Esophagus squamous epithelium (tissue), 5 donors: ENCODE data around the gene FADS3. TPM values are rescaled to one million over a fixed set of nuclear protein-coding genes. Genes with fewer than 3 reads are reported as not detected.
A peak's percentile ranks its signal among the peaks of the same experiment; 100 is the strongest.

Experiments
- DNase-seq: peaks from one replicate; lab custom pipeline; 2025; lab: John Stamatoyannopoulos, UW
- H3K27ac ChIP-seq, 4 donors: fragments of 200-600 bp; sonication (generic); one replicate each; pipeline ENCODE4 v1.5.1; 2016 to 2019; ENCODE audit warnings: mild to moderate bottlenecking in 1 of 4
- H3K27me3 ChIP-seq, 4 donors: fragments of 200-600 bp; sonication (generic); 1 replicate in 3 of 4; 2 replicates in 1 of 4; pipeline versions ENCODE4 v1.5.1 to v1.6.0; 2017 to 2021; ENCODE audit warnings: antibody characterized with exemption in 1 of 4
- H3K36me3 ChIP-seq, 3 donors: fragments of 200-600 bp; sonication (generic); one replicate each; pipeline ENCODE4 v1.5.1; 2016 to 2019
- H3K4me1 ChIP-seq, 3 donors: fragments of 200-600 bp; sonication (generic); one replicate each; pipeline ENCODE4 v1.5.1; 2017 to 2019
- H3K4me3 ChIP-seq, 4 donors: fragments of 200-600 bp; sonication (generic); 1 replicate in 3 of 4; 2 replicates in 1 of 4; pipeline ENCODE4 v1.5.1; 2016 to 2019; ENCODE audit warnings: mild to moderate bottlenecking in 2 of 4, moderate library complexity in 1 of 4
- H3K9me3 ChIP-seq, 3 donors: fragments of 200-600 bp; sonication (generic); one replicate each; pipeline ENCODE4 v1.5.1; 2016 to 2019
- POLR2A ChIP-seq, 4 donors: fragments of 450-650 bp; IDR thresholded peaks; one replicate each; pipeline ENCODE4 v1.6.1; 2017; ENCODE audit warnings: antibody characterized with exemption in 4 of 4, mild to moderate bottlenecking in 4 of 4, moderate library complexity in 3 of 4
- WGBS, 2 donors: methylation state at CpG; one replicate each; pipeline ENCODE4 v1.1.5; 2018; 5-methylcytosine and 5-hydroxymethylcytosine counted together
- intact Hi-C: fragments of 100-400 bp; cut with DNase I; formaldehyde crosslinking; loops from one replicate; pipeline ENCODE4 v1.15.0; 2022
- small RNA-seq, 4 donors: library from RNA; depleted of rRNA; stranded (forward); fragments of <200 nt; gene quantifications; one replicate each; pipeline ENCODE3, GENCODE V24; 2016
- total RNA-seq, 4 donors: library from RNA; depleted of rRNA; stranded (reverse); fragments of >200 nt; gene quantifications; one replicate each; pipeline ENCODE4 v1.1.0, GENCODE V29; 2016
- TF ChIP-seq, protein P1 (sequence below), 6 experiments: fragments of 450-650 bp in 4 of 6; fragments of 200-600 bp in 2 of 6; sonication (generic) in 2 of 6; IDR thresholded peaks; one replicate each; pipeline ENCODE4 v1.5.1; 2016 to 2019; ENCODE audit warnings: antibody characterized with exemption in 6 of 6, mild to moderate bottlenecking in 4 of 6, moderate library complexity in 4 of 6
- donor health status: DM: yes; HTN: yes; CAD: no.

Gene FADS3
- total RNA-seq, 4 donors from 2014 or later = 6.1 to 16.0 (median 7.1) TPM

DNA sequence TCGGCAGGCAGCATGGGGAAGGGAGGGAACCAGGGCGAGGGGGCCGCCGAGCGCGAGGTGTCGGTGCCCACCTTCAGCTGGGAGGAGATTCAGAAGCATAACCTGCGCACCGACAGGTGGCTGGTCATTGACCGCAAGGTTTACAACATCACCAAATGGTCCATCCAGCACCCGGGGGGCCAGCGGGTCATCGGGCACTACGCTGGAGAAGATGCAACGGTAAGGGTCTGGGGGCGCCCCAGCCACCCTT is 63.0 kb downstream of the FADS3 start:
- Histone ChIP-seq H3K27ac (peak overlapping the region; percentile 52 to 85 (median 66)), H3K4me1 (peaks cover 13 to 52% (median 21%) of the 10 kb centered on the region in 3 donors), H3K36me3 (no peaks in the 10 kb centered on the region), H3K4me3 (peak overlapping the region; percentile 13 to 68 (median 52)), H3K9me3 (no peaks in the 10 kb centered on the region), H3K27me3 (peaks cover 0 to 39% (median 3%) of the 10 kb centered on the region in 4 donors)
- TF ChIP-seq POLR2A (IDR thresholded peaks at IDR 0.05) = no peak
- TF ChIP-seq, protein P1, sequence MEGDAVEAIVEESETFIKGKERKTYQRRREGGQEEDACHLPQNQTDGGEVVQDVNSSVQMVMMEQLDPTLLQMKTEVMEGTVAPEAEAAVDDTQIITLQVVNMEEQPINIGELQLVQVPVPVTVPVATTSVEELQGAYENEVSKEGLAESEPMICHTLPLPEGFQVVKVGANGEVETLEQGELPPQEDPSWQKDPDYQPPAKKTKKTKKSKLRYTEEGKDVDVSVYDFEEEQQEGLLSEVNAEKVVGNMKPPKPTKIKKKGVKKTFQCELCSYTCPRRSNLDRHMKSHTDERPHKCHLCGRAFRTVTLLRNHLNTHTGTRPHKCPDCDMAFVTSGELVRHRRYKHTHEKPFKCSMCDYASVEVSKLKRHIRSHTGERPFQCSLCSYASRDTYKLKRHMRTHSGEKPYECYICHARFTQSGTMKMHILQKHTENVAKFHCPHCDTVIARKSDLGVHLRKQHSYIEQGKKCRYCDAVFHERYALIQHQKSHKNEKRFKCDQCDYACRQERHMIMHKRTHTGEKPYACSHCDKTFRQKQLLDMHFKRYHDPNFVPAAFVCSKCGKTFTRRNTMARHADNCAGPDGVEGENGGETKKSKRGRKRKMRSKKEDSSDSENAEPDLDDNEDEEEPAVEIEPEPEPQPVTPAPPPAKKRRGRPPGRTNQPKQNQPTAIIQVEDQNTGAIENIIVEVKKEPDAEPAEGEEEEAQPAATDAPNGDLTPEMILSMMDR (IDR thresholded peaks at IDR 0.05) = no peak
- WGBS, 2 donors = 0 to 1% methylated on average over 1 to 13 of the region's 16 CpGs
- intact Hi-C loops = no loop called here
- no peak for DNase-seq

DNA sequence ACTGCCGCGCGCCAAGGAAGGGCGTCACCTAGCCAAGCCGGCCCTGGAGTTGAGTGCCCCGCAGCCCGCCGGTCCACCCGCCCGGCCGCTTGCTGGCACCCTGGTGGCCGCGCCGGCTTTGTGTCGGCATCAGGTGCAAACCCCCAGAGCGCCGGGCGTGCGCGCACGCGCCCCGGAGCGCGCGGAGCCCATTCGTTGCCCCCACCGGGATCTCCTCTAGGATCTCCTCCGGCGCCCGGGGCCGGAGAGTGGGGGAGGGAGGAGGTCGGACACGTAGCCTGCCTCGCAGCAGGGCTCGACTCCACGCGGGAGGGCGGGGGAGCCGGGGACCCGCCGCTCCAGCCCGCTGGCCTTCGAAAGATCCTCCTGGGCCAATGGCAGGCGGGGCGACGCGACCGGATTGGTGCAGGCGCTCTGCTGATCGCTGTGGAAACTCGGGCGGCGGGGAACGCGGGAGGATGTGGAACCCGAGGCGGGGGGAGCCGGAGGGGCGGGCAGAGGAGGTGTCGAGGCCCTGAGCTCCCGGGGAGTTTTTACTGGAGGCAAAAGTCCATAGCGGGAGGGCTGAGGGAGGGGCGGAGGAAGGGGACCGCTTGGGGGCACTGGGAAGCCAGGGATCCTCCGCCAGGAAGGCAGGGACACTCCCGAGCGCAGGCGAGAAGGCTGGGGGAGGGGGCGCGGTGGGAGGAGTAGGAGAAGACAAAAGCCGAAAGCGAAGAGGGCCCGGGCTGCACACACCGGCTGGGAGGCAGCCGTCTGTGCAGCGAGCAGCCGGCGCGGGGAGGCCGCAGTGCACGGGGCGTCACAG is 63.6 kb downstream of the FADS3 start, which contains the start of gene FADS2:
Gene FADS2 (plus strand): TSS at position 730 of the 808 bp plus-strand sequence. CDS start 91 bp downstream, outside the sequence.
- WGBS, 2 donors = 2 to 4% methylated on average over 28 to 37 of the region's 83 CpGs
- Histone ChIP-seq H3K9me3 (no peaks in the 10 kb centered on the region), H3K27me3 (peaks cover 0 to 39% (median 3%) of the 10 kb centered on the region in 4 donors), H3K4me1 (peaks cover 13 to 52% (median 21%) of the 10 kb centered on the region in 3 donors), H3K36me3 (no peaks in the 10 kb centered on the region), H3K4me3 (peak within 1 kb of the TSS; percentile 13 to 68 (median 52)), H3K27ac (peak within 1 kb of the TSS; percentile 52 to 85 (median 66))
- peak; percentile 41 for DNase-seq
- TF ChIP-seq POLR2A (IDR thresholded peaks at IDR 0.05) = peak in 1 of 4 donors; percentile 55
- TF ChIP-seq, protein P1 (IDR thresholded peaks at IDR 0.05) = no peak
- intact Hi-C loops = no loop called here

DNA sequence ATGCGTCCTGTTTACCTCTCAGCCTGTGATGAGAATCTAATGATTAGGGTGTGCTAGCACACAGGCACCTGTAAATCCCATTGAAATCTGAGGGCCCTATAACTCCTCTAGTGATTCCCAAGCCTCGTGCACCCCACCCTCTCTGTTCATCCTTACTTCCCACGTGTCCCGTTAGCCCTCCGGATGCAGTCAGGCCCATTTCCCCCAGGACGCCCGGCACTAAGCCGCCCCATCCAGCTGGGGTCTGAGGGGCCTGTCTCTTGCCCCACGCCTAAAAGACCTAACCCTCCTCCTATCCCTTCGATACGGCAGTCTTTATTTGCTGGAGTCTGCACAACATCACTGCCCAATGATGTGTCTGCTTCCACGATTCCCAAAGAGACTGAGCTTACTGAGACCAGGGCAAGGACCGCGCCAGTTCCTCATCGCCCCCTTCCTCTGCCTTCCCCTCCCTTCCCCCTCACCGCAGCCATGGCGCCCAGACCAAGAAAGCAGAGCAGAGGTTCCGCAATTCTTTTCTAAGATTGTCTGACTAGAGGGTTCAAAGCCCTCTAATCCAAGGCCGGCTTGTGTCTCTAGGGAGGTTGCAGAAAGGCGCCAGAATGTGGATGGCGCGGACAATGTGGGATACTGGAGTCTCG is 64.3 kb downstream of the FADS3 start:
- H3K4me1 ChIP-seq = peaks cover 13 to 52% (median 21%) of the 10 kb centered on the region in 3 donors
- WGBS, 2 donors = 33 to 52% methylated on average over 16 to 22 of the region's 23 CpGs
- intact Hi-C loops = no loop called here
- H3K27me3 ChIP-seq = peaks cover 0 to 35% (median 3%) of the 10 kb centered on the region in 4 donors
- peak overlapping the region; percentile 52 to 85 (median 66) for H3K27ac ChIP-seq
- no peaks in the 10 kb centered on the region for H3K36me3 ChIP-seq
- TF ChIP-seq, protein P1 (IDR thresholded peaks at IDR 0.05) = no peak
- TF ChIP-seq POLR2A (IDR thresholded peaks at IDR 0.05) = no peak
- no peak for DNase-seq
- H3K4me3 ChIP-seq = peak overlapping the region; percentile 13 to 68 (median 52)
- no peaks in the 10 kb centered on the region for H3K9me3 ChIP-seq

Small RNAs within 50 kb of the gene (small RNA-seq; reads per million reads assigned to genes)
- gene MIR6746 = 0 reads per million in 4 donors
- 0 reads per million in 4 donors for gene RNU6-1243P

Other genes with a start within 250 kb of the FADS3 start
- gene DAGLA, start 211.2 kb downstream of the FADS3 start, total RNA-seq = 1 to 10 TPM; 1.7 to 6.9 (median 2.9) TPM
- under 1 TPM in 3 of 4 donors, not detected in 1; 0.09 to 0.95 (median 0.22) TPM for gene MYRF, start 138.9 kb downstream of the FADS3 start, total RNA-seq
- gene TMEM258, start 98.9 kb downstream of the FADS3 start, total RNA-seq = 10 to 100 TPM; 32.3 to 54.2 (median 37.9) TPM
- gene FEN1, start 98.6 kb downstream of the FADS3 start, total RNA-seq = 10 to 100 TPM; 11.4 to 38.1 (median 23.5) TPM
- 1 to 10 TPM; 2.1 to 8.3 (median 7.1) TPM for gene FADS1, start 74.5 kb downstream of the FADS3 start, total RNA-seq
- 10 to 100 TPM in 1 of 4 donors, 1 to 10 TPM in 3; 2.2 to 13.7 (median 6.8) TPM for gene FADS2, start 63.2 kb downstream of the FADS3 start, total RNA-seq
- gene RAB3IL1, start 26.0 kb upstream of the FADS3 start, total RNA-seq = 10 to 100 TPM in 1 of 4 donors, 1 to 10 TPM in 2, under 1 TPM in 1; 0.15 to 10.3 (median 5.0) TPM
- 1 to 10 TPM in 1 of 4 donors, under 1 TPM in 3; 0.08 to 2.7 (median 0.39) TPM for gene BEST1, start 58.8 kb upstream of the FADS3 start, total RNA-seq
- gene FTH1, start 76.1 kb upstream of the FADS3 start, total RNA-seq = 1,000 to 10,000 TPM in 1 of 4 donors, 100 to 1,000 TPM in 3; 716 to 1,904 (median 760) TPM
- 10 to 100 TPM; 33.8 to 84.0 (median 53.1) TPM for gene INCENP, start 232.5 kb upstream of the FADS3 start, total RNA-seq